ENCODE data around the gene SREBF1. TPM values are rescaled to one million over a fixed set of nuclear protein-coding genes. Genes with fewer than 3 reads are reported as not detected.

The SREBF1 gene
- total and polyA plus RNA-seq, 2 experiments from 2014 or later = 39.6 to 85.3 TPM

GRCh38 chr17:17815062-17815406, 21.8 kb downstream of the SREBF1 start (continued):
- TF ChIP-seq ZNF462 (CRISPR knock-in tag; IDR thresholded peaks at IDR 0.05) = no peak
- TF ChIP-seq ZNF114 (CRISPR knock-in tag; IDR thresholded peaks at IDR 0.05) = no peak
- TF ChIP-seq CTCF (conservative IDR thresholded peaks at IDR 0.05; ENCODE audit: low read depth in 2 of 2) = no peak
- no peak for TF ChIP-seq EZH2 (IDR thresholded peaks at IDR 0.05; ENCODE audit: low read depth, unreplicated experiment)
- TF ChIP-seq ZNF331 (CRISPR knock-in tag; IDR thresholded peaks at IDR 0.05; ENCODE audit: low read depth) = no peak
- no peak for TF ChIP-seq JUNB (IDR thresholded peaks at IDR 0.05; ENCODE audit: unreplicated experiment)
- no peak for TF ChIP-seq ETS1 (IDR thresholded peaks at IDR 0.05)
